ENCODE data around the gene SERPINB11. TPM values are rescaled to one million over a fixed set of nuclear protein-coding genes. Genes with fewer than 3 reads are reported as not detected.

Gene SERPINB11
- total RNA-seq, 2 experiments from 2014 or later = not detected

GRCh38 chr18:63725682-63726480 lies 23.1 kb downstream of the SERPINB11 start:
- Histone ChIP-seq H3K9me3 (ENCODE audit: control insufficient read depth in 1 of 2, insufficient read depth in 1 of 2, low read length in 2 of 2) (peaks cover 0 to 3% of the 10 kb centered on the region in 2 experiments), H3K4me3 (ENCODE audit: low read length) (no peak overlapping the region), H3K4me1 (ENCODE audit: insufficient read depth, low read length) (no peaks in the 10 kb centered on the region), H3K36me3 (ENCODE audit: insufficient read depth, low read length) (no peaks in the 10 kb centered on the region), H3K27ac (ENCODE audit: low read depth in 1 of 2, low read length in 2 of 2) (no peak overlapping the region), H3K27me3 (ENCODE audit: control insufficient read depth in 1 of 2, insufficient read depth in 2 of 2, low read length in 2 of 2) (peaks cover 0 to 4% of the 10 kb centered on the region in 2 experiments)
- no peak for TF ChIP-seq CTCF (IDR thresholded peaks at IDR 0.05)
- CTCF ChIA-PET = no interaction called here
- Mint-ChIP-seq H3K9me3 (no peaks in the 10 kb centered on the region), H3K27ac (no peak overlapping the region), H3K4me1 (ENCODE audit: low read depth) (no peaks in the 10 kb centered on the region), H3K36me3 (ENCODE audit: low read depth) (no peaks in the 10 kb centered on the region), H3K27me3 (no peaks in the 10 kb centered on the region), H3K4me3 (no peak overlapping the region)
- POLR2A ChIA-PET = no interaction called here
- no peak for ATAC-seq (ENCODE audit: poor library complexity)
- DNase-seq = no peak
- intact Hi-C loops (cut with DNase I, micrococcal nuclease) = no loop called here

- H3K27me3 Mint-ChIP-seq = no peaks in the 10 kb centered on the region
- no peaks in the 10 kb centered on the region for H3K4me1 Mint-ChIP-seq (ENCODE audit: low read depth)
- H3K27ac ChIP-seq (ENCODE audit: low read depth in 1 of 2, low read length in 2 of 2) = no peak overlapping the region
- intact Hi-C loops (cut with DNase I, micrococcal nuclease) = no loop called here
- no peak overlapping the region for H3K4me3 Mint-ChIP-seq
- ATAC-seq (ENCODE audit: poor library complexity) (no peak), DNase-seq (no peak)
- no peak for TF ChIP-seq CTCF (IDR thresholded peaks at IDR 0.05)
- ChIA-PET POLR2A (no interaction called here), CTCF (no interaction called here)
- H3K27me3 ChIP-seq (ENCODE audit: control insufficient read depth in 1 of 2, insufficient read depth in 2 of 2, low read length in 2 of 2) = no peaks in the 10 kb centered on the region
- H3K9me3 ChIP-seq (ENCODE audit: control insufficient read depth in 1 of 2, insufficient read depth in 1 of 2, low read length in 2 of 2) = peaks cover 0 to 8% of the 10 kb centered on the region in 2 experiments
- no peak overlapping the region for H3K4me3 ChIP-seq (ENCODE audit: low read length)
- no peaks in the 10 kb centered on the region for H3K36me3 ChIP-seq (ENCODE audit: insufficient read depth, low read length)
- H3K36me3 Mint-ChIP-seq (ENCODE audit: low read depth) = no peaks in the 10 kb centered on the region
- no peaks in the 10 kb centered on the region for H3K9me3 Mint-ChIP-seq
- no peak overlapping the region for H3K27ac Mint-ChIP-seq
- no peaks in the 10 kb centered on the region for H3K4me1 ChIP-seq (ENCODE audit: insufficient read depth, low read length)
These were observed 28.0 kb downstream of the SERPINB11 start for GRCh38 chr18:63730773-63731172.

GRCh38 chr18:63731215-63731614 lies 28.5 kb downstream of the SERPINB11 start:
- Mint-ChIP-seq H3K27me3 (no peaks in the 10 kb centered on the region), H3K27ac (no peak overlapping the region), H3K9me3 (no peaks in the 10 kb centered on the region), H3K4me1 (ENCODE audit: low read depth) (no peaks in the 10 kb centered on the region), H3K4me3 (no peak overlapping the region), H3K36me3 (ENCODE audit: low read depth) (no peaks in the 10 kb centered on the region)
- ATAC-seq (ENCODE audit: poor library complexity) (no peak), DNase-seq (no peak)
- CTCF ChIA-PET = no interaction called here
- H3K4me1 ChIP-seq (ENCODE audit: insufficient read depth, low read length) = no peaks in the 10 kb centered on the region
- intact Hi-C loops (cut with DNase I, micrococcal nuclease) = no loop called here
- H3K36me3 ChIP-seq (ENCODE audit: insufficient read depth, low read length) = no peaks in the 10 kb centered on the region
- POLR2A ChIA-PET = no interaction called here
- H3K4me3 ChIP-seq (ENCODE audit: low read length) = no peak overlapping the region
- H3K9me3 ChIP-seq (ENCODE audit: control insufficient read depth in 1 of 2, insufficient read depth in 1 of 2, low read length in 2 of 2) = peaks cover 0 to 8% of the 10 kb centered on the region in 2 experiments
- no peaks in the 10 kb centered on the region for H3K27me3 ChIP-seq (ENCODE audit: control insufficient read depth in 1 of 2, insufficient read depth in 2 of 2, low read length in 2 of 2)
- TF ChIP-seq CTCF (IDR thresholded peaks at IDR 0.05) = no peak
- H3K27ac ChIP-seq (ENCODE audit: low read depth in 1 of 2, low read length in 2 of 2) = no peak overlapping the region

Data from CD4-positive, alpha-beta T cell (primary cell).